Measurements from ENCODE around the gene KANSL1L. TPM values are rescaled to one million over a fixed set of nuclear protein-coding genes. Genes with fewer than 3 reads are reported as not detected.

KANSL1L gene
- polyA plus RNA-seq, 1 of the 3 experiments (the other 2 are of a cell fraction) = 5.5 TPM

DNA sequence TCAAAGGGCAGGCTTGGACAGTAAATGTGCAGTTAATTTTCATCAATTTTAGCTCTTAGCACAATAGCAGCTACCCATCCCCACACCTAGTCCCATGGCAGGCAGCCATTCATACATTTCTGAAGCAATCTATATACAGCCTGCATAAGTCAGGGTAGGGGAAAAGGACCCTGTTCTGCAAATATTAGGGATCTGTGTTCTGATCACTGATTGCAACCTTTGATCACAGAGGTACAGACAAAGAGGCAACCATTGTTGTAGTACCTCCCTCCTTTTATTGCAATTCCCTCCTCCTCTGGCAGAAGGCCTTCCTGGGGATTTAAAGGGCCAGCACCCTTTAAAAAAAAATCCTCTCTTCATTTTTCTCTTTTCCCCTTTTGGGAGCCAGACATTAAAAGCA lies 58.3 kb downstream of the KANSL1L start (continued):
- TF ChIP-seq, protein P1, sequence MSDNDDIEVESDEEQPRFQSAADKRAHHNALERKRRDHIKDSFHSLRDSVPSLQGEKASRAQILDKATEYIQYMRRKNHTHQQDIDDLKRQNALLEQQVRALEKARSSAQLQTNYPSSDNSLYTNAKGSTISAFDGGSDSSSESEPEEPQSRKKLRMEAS (IDR thresholded peaks at IDR 0.05; ENCODE audit: low read depth) = no peak
- TF ChIP-seq TCF12 (IDR thresholded peaks at IDR 0.05) = no peak
- TF ChIP-seq SIN3A (IDR thresholded peaks at IDR 0.05; ENCODE audit: borderline replicate concordance, low read depth, low read length) = no peak
- TF ChIP-seq RXRA (IDR thresholded peaks at IDR 0.05; ENCODE audit: borderline replicate concordance, low read depth) = no peak
- no peak for TF ChIP-seq FOXJ3 (CRISPR knock-in tag; IDR thresholded peaks at IDR 0.05)

DNA sequence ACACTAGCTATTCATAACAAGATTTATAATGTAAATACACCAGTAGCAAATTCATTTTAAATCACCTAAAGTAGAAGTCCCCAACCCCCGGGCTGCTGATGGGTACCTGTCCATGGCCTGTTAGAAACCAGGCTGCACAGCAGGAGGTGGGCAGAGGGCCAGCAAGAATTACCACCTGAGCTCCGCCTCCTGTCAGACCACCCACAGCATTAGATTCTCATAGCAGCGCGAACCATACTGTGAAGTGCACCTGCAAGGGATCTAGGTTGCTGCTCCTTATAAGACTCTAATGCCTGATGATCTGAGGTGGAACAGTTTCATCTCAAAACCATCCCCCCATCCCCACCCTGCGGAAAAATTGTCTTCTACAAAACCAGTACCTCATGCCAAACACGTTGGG lies 71.3 kb downstream of the KANSL1L start:
- no peaks in the 10 kb centered on the region for H3K27me3 ChIP-seq (ENCODE audit: insufficient read depth)
- no peaks in the 10 kb centered on the region; a peak in 1 of 4 replicates for H3K4me1 ChIP-seq (ENCODE audit: control insufficient read depth in 1 of 2, insufficient read depth in 2 of 2, low read depth in 1 of 2, low read length in 1 of 2)
- WGBS (ENCODE audit: low lambda C conversion rate) = 87% methylated on average over 6 of the region's 6 CpGs
- no peaks in the 10 kb centered on the region for H3K36me3 ChIP-seq (replicated peaks in 1 of 2; ENCODE audit: control insufficient read depth in 1 of 2, insufficient read depth in 2 of 2, low read length in 1 of 2)
- H3K9me2 ChIP-seq = no peaks in the 10 kb centered on the region
- ChIA-PET POLR2A (no interaction called here), CTCF (no interaction called here)
- H3K9me3 ChIP-seq = no peaks in the 10 kb centered on the region
- H4K20me1 ChIP-seq (ENCODE audit: insufficient read depth) = no peaks in the 10 kb centered on the region
- TF ChIP-seq ELF1 (IDR thresholded peaks at IDR 0.05) (no peak), RFX5 (IDR thresholded peaks at IDR 0.05; ENCODE audit: low read length) (no peak), NRF1 (IDR thresholded peaks at IDR 0.05; ENCODE audit: low read depth, low read length) (no peak), RCOR1 (IDR thresholded peaks at IDR 0.05; ENCODE audit: low read length) (no peak), NFIC (IDR thresholded peaks at IDR 0.05; ENCODE audit: borderline replicate concordance) (no peak), RXRA (IDR thresholded peaks at IDR 0.05; ENCODE audit: borderline replicate concordance, low read depth) (no peak)
- TF ChIP-seq, protein P2, sequence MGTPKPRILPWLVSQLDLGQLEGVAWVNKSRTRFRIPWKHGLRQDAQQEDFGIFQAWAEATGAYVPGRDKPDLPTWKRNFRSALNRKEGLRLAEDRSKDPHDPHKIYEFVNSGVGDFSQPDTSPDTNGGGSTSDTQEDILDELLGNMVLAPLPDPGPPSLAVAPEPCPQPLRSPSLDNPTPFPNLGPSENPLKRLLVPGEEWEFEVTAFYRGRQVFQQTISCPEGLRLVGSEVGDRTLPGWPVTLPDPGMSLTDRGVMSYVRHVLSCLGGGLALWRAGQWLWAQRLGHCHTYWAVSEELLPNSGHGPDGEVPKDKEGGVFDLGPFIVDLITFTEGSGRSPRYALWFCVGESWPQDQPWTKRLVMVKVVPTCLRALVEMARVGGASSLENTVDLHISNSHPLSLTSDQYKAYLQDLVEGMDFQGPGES (IDR thresholded peaks at IDR 0.05; ENCODE audit: low read depth, low read length) = no peak
- TF ChIP-seq, protein P3, sequence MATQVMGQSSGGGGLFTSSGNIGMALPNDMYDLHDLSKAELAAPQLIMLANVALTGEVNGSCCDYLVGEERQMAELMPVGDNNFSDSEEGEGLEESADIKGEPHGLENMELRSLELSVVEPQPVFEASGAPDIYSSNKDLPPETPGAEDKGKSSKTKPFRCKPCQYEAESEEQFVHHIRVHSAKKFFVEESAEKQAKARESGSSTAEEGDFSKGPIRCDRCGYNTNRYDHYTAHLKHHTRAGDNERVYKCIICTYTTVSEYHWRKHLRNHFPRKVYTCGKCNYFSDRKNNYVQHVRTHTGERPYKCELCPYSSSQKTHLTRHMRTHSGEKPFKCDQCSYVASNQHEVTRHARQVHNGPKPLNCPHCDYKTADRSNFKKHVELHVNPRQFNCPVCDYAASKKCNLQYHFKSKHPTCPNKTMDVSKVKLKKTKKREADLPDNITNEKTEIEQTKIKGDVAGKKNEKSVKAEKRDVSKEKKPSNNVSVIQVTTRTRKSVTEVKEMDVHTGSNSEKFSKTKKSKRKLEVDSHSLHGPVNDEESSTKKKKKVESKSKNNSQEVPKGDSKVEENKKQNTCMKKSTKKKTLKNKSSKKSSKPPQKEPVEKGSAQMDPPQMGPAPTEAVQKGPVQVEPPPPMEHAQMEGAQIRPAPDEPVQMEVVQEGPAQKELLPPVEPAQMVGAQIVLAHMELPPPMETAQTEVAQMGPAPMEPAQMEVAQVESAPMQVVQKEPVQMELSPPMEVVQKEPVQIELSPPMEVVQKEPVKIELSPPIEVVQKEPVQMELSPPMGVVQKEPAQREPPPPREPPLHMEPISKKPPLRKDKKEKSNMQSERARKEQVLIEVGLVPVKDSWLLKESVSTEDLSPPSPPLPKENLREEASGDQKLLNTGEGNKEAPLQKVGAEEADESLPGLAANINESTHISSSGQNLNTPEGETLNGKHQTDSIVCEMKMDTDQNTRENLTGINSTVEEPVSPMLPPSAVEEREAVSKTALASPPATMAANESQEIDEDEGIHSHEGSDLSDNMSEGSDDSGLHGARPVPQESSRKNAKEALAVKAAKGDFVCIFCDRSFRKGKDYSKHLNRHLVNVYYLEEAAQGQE (IDR thresholded peaks at IDR 0.05; ENCODE audit: low read depth, low read length) = no peak
- H3K9ac ChIP-seq = no peak overlapping the region
- H3K79me2 ChIP-seq (ENCODE audit: insufficient read depth) = no peaks in the 10 kb centered on the region
- no peak for DNase-seq
- H3K27ac ChIP-seq (ENCODE audit: low read depth in 2 of 2, low read length in 1 of 2) = no peak overlapping the region
- H2AFZ ChIP-seq (ENCODE audit: low read depth) = no peak overlapping the region
- H3K4me2 ChIP-seq = no peak overlapping the region
- H3K4me3 ChIP-seq (ENCODE audit: low read depth in 2 of 2, low read length in 1 of 2) = no peak overlapping the region
- H3F3A ChIP-seq (replicated peaks; ENCODE audit: insufficient read depth) = no peaks in the 10 kb centered on the region

DNA sequence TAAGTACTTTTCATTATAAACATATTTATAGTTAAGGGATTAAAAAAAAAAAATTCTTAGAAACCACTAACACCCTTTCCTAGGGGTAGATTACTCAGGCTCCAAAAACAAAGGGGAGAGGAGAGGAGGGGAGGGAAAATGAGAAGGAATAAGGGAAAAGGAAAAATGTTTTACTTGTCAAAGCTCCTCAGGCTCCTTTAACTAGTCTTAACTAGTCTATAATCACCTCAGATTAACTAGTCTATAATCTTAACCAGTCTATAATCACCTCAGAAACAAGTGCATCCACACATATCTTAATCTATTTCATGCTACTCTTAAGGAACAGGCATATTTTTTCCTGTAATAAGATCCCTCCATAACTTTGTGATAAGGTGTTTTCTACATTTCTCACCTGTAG lies 76.4 kb downstream of the KANSL1L start:
- H3K36me3 ChIP-seq (replicated peaks in 1 of 2; ENCODE audit: control insufficient read depth in 1 of 2, insufficient read depth in 2 of 2, low read length in 1 of 2) = no peaks in the 10 kb centered on the region
- H3F3A ChIP-seq (replicated peaks; ENCODE audit: insufficient read depth) = peaks cover 5% of the 10 kb centered on the region
- no peaks in the 10 kb centered on the region for H3K4me1 ChIP-seq (ENCODE audit: control insufficient read depth in 1 of 2, insufficient read depth in 2 of 2, low read depth in 1 of 2, low read length in 1 of 2)
- no peak overlapping the region for H3K4me3 ChIP-seq (ENCODE audit: low read depth in 2 of 2, low read length in 1 of 2)
- H3K27me3 ChIP-seq (ENCODE audit: insufficient read depth) = no peaks in the 10 kb centered on the region
- no peaks in the 10 kb centered on the region for H3K9me2 ChIP-seq
- no peak for DNase-seq
- POLR2A ChIA-PET = no interaction called here
- no peak overlapping the region for H3K4me2 ChIP-seq
- no peaks in the 10 kb centered on the region for H3K9me3 ChIP-seq
- CTCF ChIA-PET = no interaction called here
- no peak overlapping the region for H2AFZ ChIP-seq (ENCODE audit: low read depth)
- H3K27ac ChIP-seq (ENCODE audit: low read depth in 2 of 2, low read length in 1 of 2) = no peak overlapping the region
- H3K9ac ChIP-seq = no peak overlapping the region
- H3K79me2 ChIP-seq (ENCODE audit: insufficient read depth) = no peaks in the 10 kb centered on the region
- no peaks in the 10 kb centered on the region for H4K20me1 ChIP-seq (ENCODE audit: insufficient read depth)
- no peak for TF ChIP-seq FOXJ3 (CRISPR knock-in tag; IDR thresholded peaks at IDR 0.05)
- no peak for TF ChIP-seq CHD2 (IDR thresholded peaks at IDR 0.05; ENCODE audit: low read length, partially characterized antibody)
- TF ChIP-seq, protein P4, sequence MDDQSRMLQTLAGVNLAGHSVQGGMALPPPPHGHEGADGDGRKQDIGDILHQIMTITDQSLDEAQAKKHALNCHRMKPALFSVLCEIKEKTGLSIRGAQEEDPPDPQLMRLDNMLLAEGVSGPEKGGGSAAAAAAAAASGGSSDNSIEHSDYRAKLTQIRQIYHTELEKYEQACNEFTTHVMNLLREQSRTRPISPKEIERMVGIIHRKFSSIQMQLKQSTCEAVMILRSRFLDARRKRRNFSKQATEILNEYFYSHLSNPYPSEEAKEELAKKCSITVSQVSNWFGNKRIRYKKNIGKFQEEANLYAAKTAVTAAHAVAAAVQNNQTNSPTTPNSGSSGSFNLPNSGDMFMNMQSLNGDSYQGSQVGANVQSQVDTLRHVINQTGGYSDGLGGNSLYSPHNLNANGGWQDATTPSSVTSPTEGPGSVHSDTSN (IDR thresholded peaks at IDR 0.05) = no peak
- TF ChIP-seq, protein P2 (IDR thresholded peaks at IDR 0.05; ENCODE audit: low read depth, low read length) = no peak
- TF ChIP-seq NFIC (IDR thresholded peaks at IDR 0.05; ENCODE audit: borderline replicate concordance) = no peak
- TF ChIP-seq EZH2phosphoT487 (IDR thresholded peaks at IDR 0.05; ENCODE audit: borderline replicate concordance, low read depth) = no peak
- TF ChIP-seq FOSL2 (IDR thresholded peaks at IDR 0.05; ENCODE audit: borderline replicate concordance, low read depth) = no peak
- no peak for TF ChIP-seq SIN3A (IDR thresholded peaks at IDR 0.05; ENCODE audit: borderline replicate concordance, low read depth, low read length)
- no peak for TF ChIP-seq FOXM1 (IDR thresholded peaks at IDR 0.05; ENCODE audit: low read depth)
- TF ChIP-seq SMC3 (IDR thresholded peaks at IDR 0.05; ENCODE audit: low read depth, low read length) = no peak
- no peak for TF ChIP-seq TCF12 (IDR thresholded peaks at IDR 0.05)
